Measurements from ENCODE around the gene CHST8. TPM values are rescaled to one million over a fixed set of nuclear protein-coding genes. Genes with fewer than 3 reads are reported as not detected.

Gene CHST8
- total and polyA plus RNA-seq, 9 donors = 0.48 to 2.5 (median 1.0) TPM; not detected in 1

GRCh38 chr19:33780746-33781145, 159.0 kb downstream of the CHST8 start:
- no peaks in the 10 kb centered on the region for H3K27me3 ChIP-seq
- WGBS, 3 donors = 4 to 7% (median 7%) methylated on average over 12 of the region's 12 CpGs
- H3K36me3 ChIP-seq = no peaks in the 10 kb centered on the region
- intact Hi-C loops (cut with DNase I) = loop anchor here in 2 of 4 donors (2.0 to 10.0 kb wide), 4 partner anchors 84 to 934 kb away; no protein-coding TSS in a partner anchor
- H3K4me1 ChIP-seq (ENCODE audit: insufficient read depth) = peaks cover 6% of the 10 kb centered on the region
- H3K4me3 ChIP-seq = no peak overlapping the region
- no peak for TF ChIP-seq POLR2A (IDR thresholded peaks at IDR 0.05)
- TF ChIP-seq EP300 (IDR thresholded peaks at IDR 0.05) = no peak
- no peaks in the 10 kb centered on the region for H3K9me3 ChIP-seq
- H3K27ac ChIP-seq = no peak overlapping the region
- no peak for DNase-seq

DNA sequence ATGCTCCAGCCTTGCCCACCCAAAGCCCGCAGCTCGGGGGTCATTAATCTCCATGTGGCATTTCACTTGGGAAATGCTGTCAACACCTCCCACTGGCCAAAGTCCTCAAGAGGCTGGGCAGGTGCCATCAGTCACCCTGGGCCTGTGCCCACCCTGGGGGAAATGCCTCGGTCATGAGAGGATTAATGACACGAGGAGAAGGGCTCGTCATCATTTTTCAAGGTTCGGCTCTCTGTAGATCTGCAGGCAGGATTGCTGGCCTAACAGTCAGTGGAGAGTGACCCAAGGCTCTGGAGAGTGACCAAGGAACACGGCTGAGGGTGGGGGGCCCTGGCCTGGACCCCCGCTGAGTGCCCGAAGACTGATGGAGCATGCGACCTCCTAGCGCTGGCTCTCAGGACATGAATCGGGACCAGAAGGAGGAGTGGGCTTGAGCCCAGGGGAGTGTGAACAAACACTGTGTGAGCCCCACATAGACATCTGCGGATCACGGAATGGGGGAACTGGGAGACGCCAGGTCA, 159.7 kb downstream of the CHST8 start:
- H3K4me3 ChIP-seq = no peak overlapping the region
- no peak for TF ChIP-seq POLR2A (IDR thresholded peaks at IDR 0.05)
- no peak for TF ChIP-seq CTCF (IDR thresholded peaks at IDR 0.05)
- no peak for TF ChIP-seq EP300 (IDR thresholded peaks at IDR 0.05)
- H3K9me3 ChIP-seq = no peaks in the 10 kb centered on the region
- WGBS, 3 donors = 82 to 87% (median 86%) methylated on average over 13 to 15 of the region's 15 CpGs
- no peaks in the 10 kb centered on the region for H3K36me3 ChIP-seq
- no peak for DNase-seq
- H3K4me1 ChIP-seq (ENCODE audit: insufficient read depth) = peaks cover 6% of the 10 kb centered on the region
- no peak overlapping the region for H3K27ac ChIP-seq
- no peaks in the 10 kb centered on the region for H3K27me3 ChIP-seq
- intact Hi-C loops (cut with DNase I) = loop anchor here in 2 of 4 donors (2.0 to 10.0 kb wide), 4 partner anchors 83 to 933 kb away; no protein-coding TSS in a partner anchor

GRCh38 chr19:33781996-33782395, 160.2 kb downstream of the CHST8 start:
- Histone ChIP-seq H3K36me3 (no peaks in the 10 kb centered on the region), H3K27me3 (no peaks in the 10 kb centered on the region), H3K27ac (no peak overlapping the region), H3K4me1 (ENCODE audit: insufficient read depth) (peaks cover 6% of the 10 kb centered on the region), H3K9me3 (no peaks in the 10 kb centered on the region), H3K4me3 (no peak overlapping the region)
- intact Hi-C loops (cut with DNase I) = loop anchor here in 2 of 4 donors (2.0 to 10.0 kb wide), 4 partner anchors 83 to 933 kb away; no protein-coding TSS in a partner anchor
- no peak for DNase-seq
- 72 to 77% (median 75%) methylated on average over 5 of the region's 5 CpGs for WGBS, 3 donors
- no peak for TF ChIP-seq CTCF (IDR thresholded peaks at IDR 0.05)
- no peak for TF ChIP-seq EP300 (IDR thresholded peaks at IDR 0.05)
- TF ChIP-seq POLR2A (IDR thresholded peaks at IDR 0.05) = no peak

GRCh38 chr19:33784432-33784831, 162.7 kb downstream of the CHST8 start:
- Histone ChIP-seq H3K4me1 (ENCODE audit: insufficient read depth) (peaks cover 3% of the 10 kb centered on the region), H3K27ac (no peak overlapping the region), H3K4me3 (no peak overlapping the region), H3K36me3 (no peaks in the 10 kb centered on the region), H3K9me3 (no peaks in the 10 kb centered on the region), H3K27me3 (no peaks in the 10 kb centered on the region)
- intact Hi-C loops (cut with DNase I) = loop anchor here in 2 of 4 donors (10.0 kb wide), 3 partner anchors 80 to 930 kb away; no protein-coding TSS in a partner anchor
- WGBS, 3 donors = 87% methylated on average over 5 of the region's 5 CpGs
- no peak for DNase-seq
- TF ChIP-seq CTCF (IDR thresholded peaks at IDR 0.05) (no peak), POLR2A (IDR thresholded peaks at IDR 0.05) (no peak), EP300 (IDR thresholded peaks at IDR 0.05) (no peak)

GRCh38 chr19:33785795-33786194, 164.0 kb downstream of the CHST8 start:
- no peak overlapping the region for H3K27ac ChIP-seq
- TF ChIP-seq POLR2A (IDR thresholded peaks at IDR 0.05) (no peak), CTCF (IDR thresholded peaks at IDR 0.05) (no peak), EP300 (IDR thresholded peaks at IDR 0.05) (no peak)
- H3K4me1 ChIP-seq (ENCODE audit: insufficient read depth) = peaks cover under 1% of the 10 kb centered on the region
- no peaks in the 10 kb centered on the region for H3K27me3 ChIP-seq
- H3K36me3 ChIP-seq = no peaks in the 10 kb centered on the region
- intact Hi-C loops (cut with DNase I) = loop anchor here in 2 of 4 donors (10.0 kb wide), 3 partner anchors 79 to 929 kb away; no protein-coding TSS in a partner anchor
- no peaks in the 10 kb centered on the region for H3K9me3 ChIP-seq
- WGBS, 3 donors = 73 to 75% (median 75%) methylated on average over 6 of the region's 6 CpGs
- H3K4me3 ChIP-seq = no peak overlapping the region
- no peak for DNase-seq
